GM23338 (cell line): ENCODE measurements around the gene FKBP10. TPM values are rescaled to one million over a fixed set of nuclear protein-coding genes. Genes with fewer than 3 reads are reported as not detected.

Source experiments
- ATAC-seq: fragments of 200-7000 bp; cut with Tn5 transposase; 3 replicates; pipeline ENCODE4 v1.9.1; 2020
- DNase-seq: peaks from one replicate; pipeline ENCODE4 v3.0.0-alpha.2; 2015; ENCODE audit warnings: low spot score
- H2AFZ ChIP-seq: fragments of 200-600 bp; sonication (generic); 2 replicates; pipeline ENCODE4 v1.8.0; 2016; ENCODE audit warnings: antibody characterized with exemption, mild to moderate bottlenecking, moderate library complexity
- H3F3A ChIP-seq: fragments of 200-600 bp; sonication (generic); replicated peaks from 2 replicates; pipeline ENCODE4 v1.8.0; 2017; ENCODE audit warnings: antibody characterized with exemption, mixed run types, low read depth
- H3K27ac ChIP-seq: fragments of 200-600 bp; sonication (generic); 2 replicates; pipeline ENCODE4 v1.6.1; 2016; ENCODE audit warnings: low read depth
- H3K27me3 ChIP-seq: fragments of 200-600 bp; sonication (generic); 2 replicates; pipeline ENCODE4 v1.8.0; 2016; ENCODE audit warnings: mild to moderate bottlenecking, mixed run types, moderate library complexity; ENCODE audit not compliant: insufficient read depth
- H3K36me3 ChIP-seq: fragments of 200-600 bp; sonication (generic); 2 replicates; pipeline ENCODE4 v1.8.0; 2016; ENCODE audit warnings: mild to moderate bottlenecking; ENCODE audit not compliant: insufficient read depth
- H3K4me1 ChIP-seq: fragments of 200-600 bp; sonication (generic); 2 replicates; pipeline ENCODE4 v1.8.0; 2016; ENCODE audit warnings: mild to moderate bottlenecking, moderate library complexity; ENCODE audit not compliant: insufficient read depth
- H3K4me2 ChIP-seq: fragments of 200-600 bp; sonication (generic); 2 replicates; pipeline ENCODE4 v1.7.1; 2017; ENCODE audit warnings: mixed run types
- H3K4me3 ChIP-seq: fragments of 200-600 bp; sonication (generic); 2 replicates; pipeline ENCODE4 v1.6.1; 2016; ENCODE audit warnings: mixed run types
- H3K79me2 ChIP-seq: fragments of 200-600 bp; sonication (generic); replicated peaks from 2 replicates; pipeline ENCODE4 v1.8.0; 2017; ENCODE audit warnings: mild to moderate bottlenecking; ENCODE audit not compliant: insufficient read depth
- H3K9me2 ChIP-seq: fragments of 200-600 bp; sonication (generic); 2 replicates; pipeline ENCODE4 v1.8.0; 2017; ENCODE audit not compliant: insufficient read depth
- H4K20me1 ChIP-seq: fragments of 200-600 bp; sonication (generic); replicated peaks from 2 replicates; pipeline ENCODE4 v1.8.0; 2017; ENCODE audit warnings: mild to moderate bottlenecking; ENCODE audit not compliant: insufficient read depth
- H3K27ac Mint-ChIP-seq: 2 replicates; pipeline ENCODE4 v1.8.0; 2020; ENCODE audit warnings: inconsistent platforms, mild to moderate bottlenecking, moderate library complexity, mixed read lengths
- H3K27me3 Mint-ChIP-seq: 3 replicates; pipeline ENCODE4 v1.8.0; 2022; ENCODE audit warnings: low read depth, mild to moderate bottlenecking, moderate library complexity, mixed read lengths, inconsistent platforms; ENCODE audit not compliant: insufficient read depth, poor library complexity
- H3K36me3 Mint-ChIP-seq: 3 replicates; pipeline ENCODE4 v1.8.0; 2021; ENCODE audit warnings: low read depth, mild to moderate bottlenecking, inconsistent platforms, moderate library complexity, mixed read lengths
- H3K4me1 Mint-ChIP-seq: 3 replicates; pipeline ENCODE4 v1.8.0; 2020; ENCODE audit warnings: mild to moderate bottlenecking, inconsistent platforms, mixed read lengths
- H3K4me3 Mint-ChIP-seq: 3 replicates; pipeline ENCODE4 v1.8.0; 2021; ENCODE audit warnings: moderate library complexity, mild to moderate bottlenecking, inconsistent platforms, mixed read lengths
- H3K9me3 Mint-ChIP-seq: 3 replicates; pipeline ENCODE4 v1.8.0; 2020; ENCODE audit warnings: moderate library complexity, mild to moderate bottlenecking, inconsistent platforms, mixed read lengths
- EZH2 ChIP-seq: fragments of 200-600 bp; sonication (generic); IDR thresholded peaks from one replicate; pipeline ENCODE4 v1.8.0; 2017; ENCODE audit warnings: antibody characterized with exemption, mild to moderate bottlenecking, low read depth; ENCODE audit not compliant: unreplicated experiment
- EZH2phosphoT487 ChIP-seq: fragments of 200-600 bp; sonication (generic); IDR thresholded peaks from one replicate; pipeline ENCODE4 v1.8.1; 2018; ENCODE audit warnings: antibody characterized with exemption; ENCODE audit not compliant: unreplicated experiment
- JUNB ChIP-seq: IDR thresholded peaks from one replicate; pipeline ENCODE4 v1.6.1; 2016; ENCODE audit warnings: antibody characterized with exemption; ENCODE audit not compliant: unreplicated experiment
- NANOG ChIP-seq: IDR thresholded peaks from 2 replicates; pipeline ENCODE4 v1.6.1; 2016; ENCODE audit warnings: antibody characterized with exemption, borderline replicate concordance
- POLR2AphosphoS5 ChIP-seq: IDR thresholded peaks from 2 replicates; pipeline ENCODE4 v1.6.1; 2016; ENCODE audit warnings: antibody characterized with exemption, low read depth
- STAT1 ChIP-seq: IDR thresholded peaks from one replicate; pipeline ENCODE4 v1.6.1; 2016; ENCODE audit warnings: antibody characterized with exemption; ENCODE audit not compliant: unreplicated experiment
- ZNF114 ChIP-seq: fragments of 250-450 bp; sonication (Bioruptor Pico); IDR thresholded peaks from 2 replicates; pipeline ENCODE4 v1.5.0; 2020; ENCODE audit warnings: mild to moderate bottlenecking, moderate library complexity
- ZNF331 ChIP-seq: fragments of 250-450 bp; sonication (Bioruptor Pico); IDR thresholded peaks from 2 replicates; pipeline ENCODE4 v1.5.0; 2020; ENCODE audit warnings: low read depth, mild to moderate bottlenecking, moderate library complexity
- polyA plus RNA-seq: library from polyadenylated mRNA; unstranded; fragments of >200 nt; fragmentation: Nextera tagmentation; extraction: Ambion mirVana; gene quantifications from 2 replicates; pipeline ENCODE4 v1.2.1, GENCODE V29; 2016
- total RNA-seq: library from RNA; depleted of rRNA; stranded (reverse); fragments of >200 nt; shearing (Covaris generic); gene quantifications from 2 replicates; pipeline ENCODE4 v1.2.3, GENCODE V29; 2014
- TF ChIP-seq, protein P1 (sequence below): IDR thresholded peaks from one replicate; pipeline ENCODE4 v1.6.1; 2018; ENCODE audit warnings: antibody characterized with exemption; ENCODE audit not compliant: unreplicated experiment
- TF ChIP-seq, protein P2 (sequence below), 2 experiments: fragments of 200-600 bp in 1 of 2; sonication (generic) in 1 of 2; conservative IDR thresholded peaks; 2 replicates each; pipeline versions ENCODE4 v1.5.1 to v1.6.1; 2016 to 2017; ENCODE audit warnings: antibody characterized with exemption in 2 of 2, low read depth in 2 of 2, mild to moderate bottlenecking in 2 of 2, moderate library complexity in 1 of 2

The FKBP10 gene
- total and polyA plus RNA-seq, 2 experiments from 2014 or later: 26.2 to 151 TPM

DNA sequence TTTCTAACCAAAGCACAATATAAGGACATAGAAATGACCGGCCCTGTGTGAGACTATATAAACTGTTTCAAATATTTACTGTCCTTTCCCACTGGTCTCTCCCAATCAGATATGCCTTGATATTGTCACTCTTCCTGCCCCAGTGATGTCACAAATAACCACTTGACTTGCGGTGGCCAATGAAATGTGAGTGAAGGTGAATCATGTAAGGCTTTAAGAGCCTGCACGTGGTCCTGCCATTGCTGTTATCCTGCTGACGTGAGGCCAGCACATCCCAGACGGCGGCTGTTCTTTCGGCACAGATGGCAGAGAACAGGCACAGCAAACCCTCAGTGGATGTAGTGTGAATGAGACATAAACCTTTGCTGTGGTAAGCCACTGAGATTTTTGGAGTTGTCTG, 57.8 kb downstream of the FKBP10 start:
- H3K36me3 Mint-ChIP-seq: peaks cover 89% of the 10 kb centered on the region
- H3K4me1 ChIP-seq: no peaks in the 10 kb centered on the region
- H3K4me3 ChIP-seq: no peak overlapping the region
- no peak overlapping the region for H3K27ac ChIP-seq
- no peak overlapping the region for H3K4me3 Mint-ChIP-seq
- TF ChIP-seq EZH2phosphoT487: no peak
- TF ChIP-seq, protein P1, sequence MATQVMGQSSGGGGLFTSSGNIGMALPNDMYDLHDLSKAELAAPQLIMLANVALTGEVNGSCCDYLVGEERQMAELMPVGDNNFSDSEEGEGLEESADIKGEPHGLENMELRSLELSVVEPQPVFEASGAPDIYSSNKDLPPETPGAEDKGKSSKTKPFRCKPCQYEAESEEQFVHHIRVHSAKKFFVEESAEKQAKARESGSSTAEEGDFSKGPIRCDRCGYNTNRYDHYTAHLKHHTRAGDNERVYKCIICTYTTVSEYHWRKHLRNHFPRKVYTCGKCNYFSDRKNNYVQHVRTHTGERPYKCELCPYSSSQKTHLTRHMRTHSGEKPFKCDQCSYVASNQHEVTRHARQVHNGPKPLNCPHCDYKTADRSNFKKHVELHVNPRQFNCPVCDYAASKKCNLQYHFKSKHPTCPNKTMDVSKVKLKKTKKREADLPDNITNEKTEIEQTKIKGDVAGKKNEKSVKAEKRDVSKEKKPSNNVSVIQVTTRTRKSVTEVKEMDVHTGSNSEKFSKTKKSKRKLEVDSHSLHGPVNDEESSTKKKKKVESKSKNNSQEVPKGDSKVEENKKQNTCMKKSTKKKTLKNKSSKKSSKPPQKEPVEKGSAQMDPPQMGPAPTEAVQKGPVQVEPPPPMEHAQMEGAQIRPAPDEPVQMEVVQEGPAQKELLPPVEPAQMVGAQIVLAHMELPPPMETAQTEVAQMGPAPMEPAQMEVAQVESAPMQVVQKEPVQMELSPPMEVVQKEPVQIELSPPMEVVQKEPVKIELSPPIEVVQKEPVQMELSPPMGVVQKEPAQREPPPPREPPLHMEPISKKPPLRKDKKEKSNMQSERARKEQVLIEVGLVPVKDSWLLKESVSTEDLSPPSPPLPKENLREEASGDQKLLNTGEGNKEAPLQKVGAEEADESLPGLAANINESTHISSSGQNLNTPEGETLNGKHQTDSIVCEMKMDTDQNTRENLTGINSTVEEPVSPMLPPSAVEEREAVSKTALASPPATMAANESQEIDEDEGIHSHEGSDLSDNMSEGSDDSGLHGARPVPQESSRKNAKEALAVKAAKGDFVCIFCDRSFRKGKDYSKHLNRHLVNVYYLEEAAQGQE: no peak
- no peak for TF ChIP-seq NANOG
- TF ChIP-seq ZNF331 (CRISPR knock-in tag): no peak
- H3K9me3 Mint-ChIP-seq: peaks cover 4% of the 10 kb centered on the region; the same call in 2 of the 3 replicates
- no peaks in the 10 kb centered on the region for H3K4me1 Mint-ChIP-seq
- no peaks in the 10 kb centered on the region for H3K9me2 ChIP-seq
- no peak overlapping the region for H2AFZ ChIP-seq
- no peak overlapping the region for H3K4me2 ChIP-seq
- ATAC-seq (no peak), DNase-seq (no peak)
- H3K36me3 ChIP-seq: peaks cover 78% of the 10 kb centered on the region
- peaks cover 7% of the 10 kb centered on the region for H3K27me3 Mint-ChIP-seq
- peaks cover 8% of the 10 kb centered on the region for H4K20me1 ChIP-seq
- H3F3A ChIP-seq: peaks cover 42% of the 10 kb centered on the region
- H3K27ac Mint-ChIP-seq: no peak overlapping the region
- H3K27me3 ChIP-seq: no peaks in the 10 kb centered on the region
- no peaks in the 10 kb centered on the region for H3K79me2 ChIP-seq

DNA sequence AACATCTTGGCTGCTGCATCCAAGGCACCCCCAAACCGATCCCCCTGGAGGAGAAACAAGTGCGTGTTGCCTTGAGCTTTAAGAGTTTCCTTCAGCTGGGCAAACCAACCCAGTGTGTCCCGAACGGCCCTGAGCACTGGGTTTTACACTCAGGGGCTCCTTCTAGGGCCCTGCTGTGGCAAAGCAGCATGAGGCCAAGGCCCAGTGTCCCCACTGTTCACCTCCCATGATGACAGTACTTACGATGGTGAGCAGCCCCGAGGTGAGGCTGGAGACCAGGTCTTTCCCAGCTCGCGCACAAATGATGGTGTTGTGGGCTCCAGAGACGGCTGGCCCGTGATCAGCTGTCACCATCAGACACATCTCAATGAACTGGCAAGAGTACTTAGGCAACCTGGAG, 59.0 kb downstream of the FKBP10 start:
- Histone ChIP-seq H2AFZ (no peak overlapping the region), H3K9me2 (no peaks in the 10 kb centered on the region), H3F3A (peaks cover 39% of the 10 kb centered on the region), H3K4me1 (no peaks in the 10 kb centered on the region), H3K79me2 (no peaks in the 10 kb centered on the region), H3K4me2 (no peak overlapping the region), H3K27me3 (no peaks in the 10 kb centered on the region), H3K36me3 (peaks cover 78% of the 10 kb centered on the region), H3K4me3 (no peak overlapping the region), H3K27ac (no peak overlapping the region), H4K20me1 (peaks cover 8% of the 10 kb centered on the region)
- peaks cover 7% of the 10 kb centered on the region for H3K27me3 Mint-ChIP-seq
- H3K4me1 Mint-ChIP-seq: no peaks in the 10 kb centered on the region
- peaks cover 95% of the 10 kb centered on the region for H3K36me3 Mint-ChIP-seq
- H3K4me3 Mint-ChIP-seq: no peak overlapping the region
- H3K9me3 Mint-ChIP-seq: peaks cover 8% of the 10 kb centered on the region; the same call in 2 of the 3 replicates
- no peak overlapping the region for H3K27ac Mint-ChIP-seq
- ATAC-seq (no peak), DNase-seq (no peak)
- TF ChIP-seq, protein P1: no peak
- no peak for TF ChIP-seq ZNF331 (CRISPR knock-in tag)
- no peak for TF ChIP-seq STAT1
- TF ChIP-seq JUNB: no peak
- TF ChIP-seq, protein P2, sequence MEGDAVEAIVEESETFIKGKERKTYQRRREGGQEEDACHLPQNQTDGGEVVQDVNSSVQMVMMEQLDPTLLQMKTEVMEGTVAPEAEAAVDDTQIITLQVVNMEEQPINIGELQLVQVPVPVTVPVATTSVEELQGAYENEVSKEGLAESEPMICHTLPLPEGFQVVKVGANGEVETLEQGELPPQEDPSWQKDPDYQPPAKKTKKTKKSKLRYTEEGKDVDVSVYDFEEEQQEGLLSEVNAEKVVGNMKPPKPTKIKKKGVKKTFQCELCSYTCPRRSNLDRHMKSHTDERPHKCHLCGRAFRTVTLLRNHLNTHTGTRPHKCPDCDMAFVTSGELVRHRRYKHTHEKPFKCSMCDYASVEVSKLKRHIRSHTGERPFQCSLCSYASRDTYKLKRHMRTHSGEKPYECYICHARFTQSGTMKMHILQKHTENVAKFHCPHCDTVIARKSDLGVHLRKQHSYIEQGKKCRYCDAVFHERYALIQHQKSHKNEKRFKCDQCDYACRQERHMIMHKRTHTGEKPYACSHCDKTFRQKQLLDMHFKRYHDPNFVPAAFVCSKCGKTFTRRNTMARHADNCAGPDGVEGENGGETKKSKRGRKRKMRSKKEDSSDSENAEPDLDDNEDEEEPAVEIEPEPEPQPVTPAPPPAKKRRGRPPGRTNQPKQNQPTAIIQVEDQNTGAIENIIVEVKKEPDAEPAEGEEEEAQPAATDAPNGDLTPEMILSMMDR (conservative IDR thresholded peaks at IDR 0.05; ENCODE audit: low read depth in 2 of 2): no peak
- TF ChIP-seq EZH2: no peak
- no peak for TF ChIP-seq ZNF114
- no peak for TF ChIP-seq EZH2phosphoT487
- no peak for TF ChIP-seq POLR2AphosphoS5
